Measurements from ENCODE around the gene RGS8. TPM values are rescaled to one million over a fixed set of nuclear protein-coding genes. Genes with fewer than 3 reads are reported as not detected.

The RGS8 gene
- total RNA-seq, 1 experiment from 2014 or later = 0.37 TPM

DNA sequence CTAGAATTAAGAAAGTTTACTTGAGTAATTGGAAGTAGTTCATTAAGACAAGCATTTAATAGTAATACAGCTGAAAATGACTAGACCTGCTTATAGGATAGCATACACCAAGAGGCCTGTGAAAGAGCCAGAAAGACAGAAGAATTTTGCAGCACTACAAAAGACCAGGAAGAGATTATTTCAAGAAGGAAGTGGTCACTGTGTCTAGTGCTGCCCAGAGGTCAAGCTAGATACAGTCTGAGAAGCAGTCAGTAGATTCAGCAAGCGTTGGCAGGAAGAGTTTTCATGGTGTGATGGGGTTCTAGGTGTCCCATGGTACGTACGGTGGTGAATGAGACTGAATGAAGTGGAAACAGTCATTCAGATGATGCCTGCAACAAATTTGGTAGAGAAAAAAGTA is 31.5 kb downstream of the RGS8 start:
- no peak for DNase-seq (ENCODE audit: low read depth in 1 of 2, low spot score in 2 of 2)
- Histone ChIP-seq H3K4me3 (no peak overlapping the region), H3K9me3 (replicated peaks) (no peaks in the 10 kb centered on the region), H3K27ac (no peak overlapping the region), H3K4me1 (replicated peaks) (no peaks in the 10 kb centered on the region), H3K27me3 (replicated peaks) (no peaks in the 10 kb centered on the region), H3K36me3 (no peaks in the 10 kb centered on the region)

DNA sequence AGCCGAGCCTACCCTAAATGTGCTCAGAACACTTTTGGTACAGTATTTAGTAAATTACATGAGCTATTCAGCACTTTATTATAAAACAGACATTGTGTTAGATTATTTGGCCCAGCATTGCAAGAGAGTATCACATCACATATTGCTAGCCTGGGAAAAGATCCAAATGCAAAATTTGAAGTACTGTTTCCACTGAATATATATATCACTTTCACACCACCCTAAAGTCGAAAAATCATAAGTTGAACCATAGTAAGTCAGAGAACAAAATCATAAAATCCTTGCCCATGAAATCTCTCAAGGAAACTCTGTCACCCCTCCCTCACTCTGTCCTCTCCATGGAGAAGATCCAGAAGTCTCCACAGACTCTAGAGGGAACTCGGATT is 33.1 kb downstream of the RGS8 start:
- Histone ChIP-seq H3K36me3 (no peaks in the 10 kb centered on the region), H3K4me3 (no peak overlapping the region), H3K27ac (no peak overlapping the region), H3K9me3 (replicated peaks) (no peaks in the 10 kb centered on the region), H3K4me1 (replicated peaks) (no peaks in the 10 kb centered on the region), H3K27me3 (replicated peaks) (no peaks in the 10 kb centered on the region)
- DNase-seq (ENCODE audit: low read depth in 1 of 2, low spot score in 2 of 2) = no peak

DNA sequence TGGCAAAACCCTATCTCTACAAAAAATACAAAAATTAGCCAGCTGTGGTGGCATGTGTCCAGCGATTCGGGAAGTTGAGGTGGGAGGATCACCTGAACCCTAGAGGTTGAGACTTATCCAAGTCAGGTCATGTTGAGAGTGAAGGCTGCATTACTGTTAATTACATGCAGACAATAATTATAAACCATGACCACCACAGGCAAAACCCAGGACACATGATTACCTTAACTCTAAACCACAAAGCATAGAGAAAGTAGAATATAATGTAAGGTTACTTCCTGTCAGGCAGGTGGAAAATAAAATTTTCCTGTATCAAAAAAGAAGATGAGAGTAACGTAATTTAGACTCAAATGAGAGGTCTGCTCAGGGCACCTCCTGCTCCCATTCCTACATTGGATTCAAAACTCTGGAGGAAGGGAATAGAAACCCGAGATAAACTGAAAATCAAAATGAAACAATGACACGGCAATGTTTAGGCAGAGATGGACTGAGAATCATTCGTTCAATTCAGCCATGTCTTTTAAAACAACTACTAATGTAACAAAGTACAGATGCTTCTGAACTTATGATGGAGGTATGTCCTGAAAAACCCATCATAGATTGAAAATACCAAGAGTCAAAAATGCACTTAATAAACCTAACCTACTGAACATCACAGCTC is 33.6 kb downstream of the RGS8 start:
- no peaks in the 10 kb centered on the region for H3K36me3 ChIP-seq
- no peak overlapping the region for H3K27ac ChIP-seq
- no peaks in the 10 kb centered on the region for H3K4me1 ChIP-seq (replicated peaks)
- no peak for DNase-seq (ENCODE audit: low read depth in 1 of 2, low spot score in 2 of 2)
- H3K4me3 ChIP-seq = no peak overlapping the region
- no peaks in the 10 kb centered on the region for H3K9me3 ChIP-seq (replicated peaks)
- H3K27me3 ChIP-seq (replicated peaks) = no peaks in the 10 kb centered on the region

DNA sequence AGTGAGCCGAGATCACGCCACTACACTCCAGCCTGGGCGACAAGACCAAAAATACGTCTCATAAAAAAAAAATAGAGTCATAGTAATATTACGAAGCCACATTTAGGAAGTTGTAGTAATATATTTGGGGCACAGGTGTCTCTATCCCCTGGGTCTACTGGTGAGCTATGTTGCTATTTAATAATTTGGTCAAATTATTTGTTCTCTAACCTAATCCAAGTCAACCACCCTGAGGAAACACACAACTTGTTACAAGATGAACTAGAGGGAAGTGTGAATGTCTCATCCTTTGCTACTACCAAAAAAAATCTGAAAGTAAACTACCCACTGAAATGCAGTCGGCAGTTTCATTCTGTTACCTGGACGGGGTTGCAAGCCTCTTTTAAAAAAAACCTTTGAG is 35.3 kb downstream of the RGS8 start:
- Histone ChIP-seq H3K4me1 (replicated peaks) (no peaks in the 10 kb centered on the region), H3K36me3 (no peaks in the 10 kb centered on the region), H3K9me3 (replicated peaks) (no peaks in the 10 kb centered on the region), H3K27me3 (replicated peaks) (no peaks in the 10 kb centered on the region), H3K4me3 (no peak overlapping the region), H3K27ac (no peak overlapping the region)
- DNase-seq (ENCODE audit: low read depth in 1 of 2, low spot score in 2 of 2) = no peak

DNA sequence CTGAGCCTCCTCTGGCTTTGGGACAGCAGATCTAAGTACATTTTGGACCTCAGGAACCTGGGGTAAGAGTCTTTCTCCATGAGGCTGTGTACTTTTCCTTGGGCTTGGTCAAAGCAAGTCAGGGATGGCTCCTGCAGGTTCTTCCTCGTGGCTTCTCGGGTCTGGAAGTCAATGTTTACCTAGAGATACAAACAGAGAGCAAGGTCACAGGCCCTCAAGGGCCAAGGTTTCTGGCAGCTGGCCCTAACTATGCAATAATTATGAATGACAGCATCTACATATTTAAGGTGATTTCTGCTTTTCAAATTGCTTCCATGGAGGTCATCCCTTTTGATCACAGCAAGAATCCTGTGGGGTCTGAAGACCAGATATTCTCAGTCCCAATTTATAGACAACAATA is 37.6 kb downstream of the RGS8 start:
- Histone ChIP-seq H3K27ac (no peak overlapping the region), H3K4me1 (replicated peaks) (no peaks in the 10 kb centered on the region), H3K27me3 (replicated peaks) (no peaks in the 10 kb centered on the region), H3K36me3 (no peaks in the 10 kb centered on the region), H3K4me3 (no peak overlapping the region), H3K9me3 (replicated peaks) (no peaks in the 10 kb centered on the region)
- DNase-seq (ENCODE audit: low read depth in 1 of 2, low spot score in 2 of 2) = no peak

DNA sequence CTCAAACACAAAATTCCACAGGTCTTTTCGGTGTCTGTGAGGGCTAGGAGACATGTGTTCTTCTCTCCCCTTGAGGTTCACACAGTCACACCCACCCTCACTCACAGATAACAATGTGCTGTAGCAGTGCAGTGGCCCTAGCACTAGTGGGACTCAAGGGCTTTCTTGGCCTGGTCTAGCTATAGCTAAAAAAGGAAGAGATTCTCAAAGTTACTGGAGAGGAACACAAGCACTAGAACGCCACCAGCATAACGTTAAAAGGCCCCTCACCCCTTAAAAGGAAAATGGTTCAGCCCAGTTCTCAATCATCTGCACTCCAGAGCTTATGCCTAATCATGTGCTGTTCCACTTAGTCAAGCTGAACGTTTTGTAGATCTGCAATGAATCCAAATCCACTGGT is 39.5 kb downstream of the RGS8 start:
- H3K4me1 ChIP-seq (replicated peaks) = peaks cover 3% of the 10 kb centered on the region; the same call in 1 of the 2 replicates
- H3K36me3 ChIP-seq = no peaks in the 10 kb centered on the region
- H3K9me3 ChIP-seq (replicated peaks) = no peaks in the 10 kb centered on the region
- H3K4me3 ChIP-seq = no peak overlapping the region
- no peak for DNase-seq (ENCODE audit: low read depth in 1 of 2, low spot score in 2 of 2)
- no peak overlapping the region for H3K27ac ChIP-seq
- H3K27me3 ChIP-seq (replicated peaks) = no peaks in the 10 kb centered on the region

DNA sequence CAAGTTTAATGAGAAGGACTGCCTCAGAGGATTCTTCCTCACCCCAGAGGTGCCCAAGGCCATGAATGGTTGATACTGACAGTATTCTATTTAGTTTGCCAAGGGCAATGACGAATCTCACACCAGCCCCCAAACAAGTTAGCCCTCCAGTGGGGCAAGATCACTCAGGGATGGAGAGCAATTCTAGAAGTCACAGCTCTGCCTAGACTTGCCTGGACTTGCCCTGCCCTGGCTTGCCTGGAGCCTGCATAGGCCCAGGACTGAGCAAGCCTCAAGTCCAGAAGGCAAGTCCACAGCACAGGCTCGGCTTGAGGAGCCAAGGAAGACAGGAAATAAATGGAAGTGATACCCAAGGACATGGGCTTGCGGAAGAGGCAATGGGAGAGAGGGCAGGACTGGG is 40.7 kb downstream of the RGS8 start:
- no peak for DNase-seq (ENCODE audit: low read depth in 1 of 2, low spot score in 2 of 2)
- Histone ChIP-seq H3K4me3 (no peak overlapping the region), H3K36me3 (no peaks in the 10 kb centered on the region), H3K27ac (no peak overlapping the region), H3K9me3 (replicated peaks) (no peaks in the 10 kb centered on the region), H3K27me3 (replicated peaks) (no peaks in the 10 kb centered on the region), H3K4me1 (replicated peaks) (peaks cover 3% of the 10 kb centered on the region; the same call in 1 of the 2 replicates)

DNA sequence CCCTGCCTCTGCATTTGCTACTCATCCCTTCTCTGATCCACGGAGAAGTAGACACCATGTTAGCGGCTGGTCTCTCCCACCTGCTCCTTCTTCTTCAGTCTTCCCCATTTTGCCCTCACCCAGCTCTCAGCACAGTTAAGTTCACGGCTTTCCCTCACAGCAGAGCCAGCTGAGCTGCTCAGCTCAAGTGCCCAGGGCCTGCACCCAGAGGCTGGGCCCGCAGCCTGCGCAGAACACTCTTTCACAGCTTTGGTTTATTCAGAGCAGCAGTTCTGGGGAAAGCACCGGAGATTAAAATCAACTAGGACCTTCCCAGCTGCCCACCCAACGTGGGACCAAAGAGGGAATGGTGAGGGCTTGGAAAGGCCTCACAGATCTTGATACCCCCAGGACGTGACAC is 41.9 kb downstream of the RGS8 start:
- no peaks in the 10 kb centered on the region for H3K9me3 ChIP-seq (replicated peaks)
- no peak overlapping the region for H3K27ac ChIP-seq
- H3K27me3 ChIP-seq (replicated peaks) = no peaks in the 10 kb centered on the region
- no peaks in the 10 kb centered on the region for H3K36me3 ChIP-seq
- peaks cover 3% of the 10 kb centered on the region; the same call in 1 of the 2 replicates for H3K4me1 ChIP-seq (replicated peaks)
- H3K4me3 ChIP-seq = no peak overlapping the region
- no peak for DNase-seq (ENCODE audit: low read depth in 1 of 2, low spot score in 2 of 2)

DNA sequence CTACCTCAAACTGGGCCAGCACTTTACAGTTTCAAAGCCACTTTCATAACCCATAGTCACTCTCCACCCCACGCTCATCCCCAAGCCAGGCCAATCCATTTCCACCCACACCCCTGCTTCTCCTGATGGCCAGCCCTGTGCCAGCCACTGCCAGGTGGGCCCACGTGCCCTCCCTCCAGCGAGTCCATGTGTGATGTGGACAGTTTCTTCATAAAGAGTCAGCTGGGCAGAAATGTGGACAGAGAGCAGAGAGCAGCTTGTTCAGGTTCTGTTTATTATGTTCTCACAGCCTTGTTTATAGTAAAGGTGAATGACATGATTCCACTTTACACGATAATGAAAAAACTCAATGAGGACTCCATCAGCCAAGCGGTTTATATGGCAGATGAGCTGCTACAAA is 42.8 kb downstream of the RGS8 start:
- H3K4me3 ChIP-seq = no peak overlapping the region
- H3K27ac ChIP-seq = no peak overlapping the region
- no peaks in the 10 kb centered on the region for H3K27me3 ChIP-seq (replicated peaks)
- H3K36me3 ChIP-seq = no peaks in the 10 kb centered on the region
- peaks cover 3% of the 10 kb centered on the region; the same call in 1 of the 2 replicates for H3K4me1 ChIP-seq (replicated peaks)
- DNase-seq (ENCODE audit: low read depth in 1 of 2, low spot score in 2 of 2) = no peak
- H3K9me3 ChIP-seq (replicated peaks) = no peaks in the 10 kb centered on the region

DNA sequence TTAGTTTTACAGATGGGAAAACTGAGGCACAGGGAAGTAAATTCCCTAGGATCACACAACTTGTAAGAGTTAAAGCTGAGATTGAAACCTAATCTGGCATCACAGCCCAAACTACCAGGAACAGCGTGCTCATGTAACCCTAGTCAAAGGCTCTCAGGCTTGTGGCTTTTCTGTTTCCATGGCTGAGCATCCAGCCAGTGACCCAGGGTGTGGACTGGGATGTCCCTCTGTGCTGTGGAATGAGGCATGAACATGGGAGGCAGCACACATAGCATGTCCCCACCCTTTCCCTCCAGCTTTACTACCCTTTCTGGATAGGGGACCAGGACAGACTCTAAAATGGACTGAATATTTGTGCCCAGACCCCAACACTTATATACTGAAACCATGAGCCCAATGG is 45.1 kb downstream of the RGS8 start:
- DNase-seq (ENCODE audit: low read depth in 1 of 2, low spot score in 2 of 2) = no peak
- Histone ChIP-seq H3K36me3 (no peaks in the 10 kb centered on the region), H3K4me1 (replicated peaks) (peaks cover 7% of the 10 kb centered on the region), H3K4me3 (no peak overlapping the region), H3K27ac (no peak overlapping the region), H3K9me3 (replicated peaks) (no peaks in the 10 kb centered on the region), H3K27me3 (replicated peaks) (no peaks in the 10 kb centered on the region)

DNA sequence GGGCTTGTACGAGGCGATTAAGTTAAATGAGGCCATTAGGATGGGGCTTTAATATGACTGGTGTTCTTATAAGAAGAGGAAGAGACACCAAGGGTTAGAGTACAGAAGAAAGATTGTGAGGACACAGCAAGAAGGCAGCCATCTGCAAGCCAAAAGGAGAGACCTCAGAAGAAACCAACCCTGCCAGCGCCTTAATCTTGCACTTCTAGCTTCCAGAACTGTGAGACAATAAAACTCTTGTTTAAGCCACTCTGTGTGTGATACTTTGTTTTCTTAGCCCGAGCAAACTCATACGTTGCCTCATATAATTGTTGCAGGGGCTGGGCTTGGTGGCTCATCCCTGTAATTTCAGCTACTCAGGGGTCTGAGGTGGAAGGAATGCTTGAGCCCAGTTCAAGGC is 46.6 kb downstream of the RGS8 start:
- H3K27me3 ChIP-seq (replicated peaks) = no peaks in the 10 kb centered on the region
- H3K4me1 ChIP-seq (replicated peaks) = peaks cover 19% of the 10 kb centered on the region
- no peaks in the 10 kb centered on the region for H3K36me3 ChIP-seq
- no peaks in the 10 kb centered on the region for H3K9me3 ChIP-seq (replicated peaks)
- no peak for DNase-seq (ENCODE audit: low read depth in 1 of 2, low spot score in 2 of 2)
- H3K4me3 ChIP-seq = no peak overlapping the region
- H3K27ac ChIP-seq = no peak overlapping the region

DNA sequence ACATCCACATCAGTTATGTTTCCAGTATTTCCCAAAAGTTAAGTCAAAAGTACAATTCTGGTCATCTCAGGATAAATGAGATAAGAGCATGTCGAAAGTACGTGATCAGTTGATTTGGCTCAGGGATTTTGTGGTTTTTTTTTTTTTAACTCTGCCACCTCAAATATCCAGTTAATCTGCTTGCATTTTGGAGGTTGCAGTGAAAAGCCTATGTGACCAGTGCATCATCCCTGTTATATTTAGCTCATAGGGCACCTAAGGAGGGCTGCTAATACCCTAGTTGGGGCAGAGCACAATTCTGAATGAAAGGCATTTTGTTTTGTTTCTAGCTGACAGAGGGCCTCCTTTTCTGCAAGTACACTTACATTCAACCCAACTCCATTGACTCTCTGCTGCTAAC is 48.5 kb downstream of the RGS8 start:
- no peak overlapping the region for H3K27ac ChIP-seq
- no peaks in the 10 kb centered on the region for H3K27me3 ChIP-seq (replicated peaks)
- H3K4me3 ChIP-seq = no peak overlapping the region
- DNase-seq (ENCODE audit: low read depth in 1 of 2, low spot score in 2 of 2) = no peak
- H3K9me3 ChIP-seq (replicated peaks) = no peaks in the 10 kb centered on the region
- peaks cover 30% of the 10 kb centered on the region for H3K4me1 ChIP-seq (replicated peaks)
- H3K36me3 ChIP-seq = no peaks in the 10 kb centered on the region

Data from SJSA1 (cell line).